Neural progenitor cell (in vitro differentiated cells): ENCODE results near the gene APOBEC3C. TPM values are rescaled to one million over a fixed set of nuclear protein-coding genes. Genes with fewer than 3 reads are reported as not detected.
"Not testable (repeated sequence)": the region's sequence is repeated elsewhere in the genome, so short reads cannot be mapped to it uniquely, and the experiment has no call there.

Source experiments
- DNase-seq: peaks from one replicate; pipeline ENCODE4 v3.0.0-alpha.2; 2016; ENCODE audit warnings: low spot score
- H2AFZ ChIP-seq: fragments of 200-600 bp; sonication (generic); replicated peaks from 2 replicates; pipeline ENCODE4 v1.6.1; 2016; ENCODE audit warnings: antibody characterized with exemption
- H3F3A ChIP-seq: fragments of 200-600 bp; sonication (generic); 2 replicates; pipeline ENCODE4 v1.6.1; 2016; ENCODE audit warnings: antibody characterized with exemption, low read depth
- H3K27ac ChIP-seq: fragments of 200-600 bp; sonication (generic); 2 replicates; pipeline ENCODE4 v1.5.1; 2016; ENCODE audit warnings: mild to moderate bottlenecking
- H3K27me3 ChIP-seq: fragments of 200-600 bp; sonication (generic); 2 replicates; pipeline ENCODE4 v1.6.1; 2016; ENCODE audit warnings: mild to moderate bottlenecking, moderate library complexity
- H3K36me3 ChIP-seq: fragments of 200-600 bp; sonication (generic); 2 replicates; pipeline ENCODE4 v1.5.1; 2016
- H3K4me1 ChIP-seq: fragments of 200-600 bp; sonication (generic); 2 replicates; pipeline ENCODE4 v1.6.1; 2016; ENCODE audit warnings: mixed run types
- H3K4me2 ChIP-seq: fragments of 200-600 bp; sonication (generic); 2 replicates; pipeline ENCODE4 v1.6.1; 2016
- H3K4me3 ChIP-seq: fragments of 200-600 bp; sonication (generic); 2 replicates; pipeline ENCODE4 v1.5.1; 2016
- H3K79me2 ChIP-seq: fragments of 200-600 bp; sonication (generic); 2 replicates; pipeline ENCODE4 v1.6.1; 2016; ENCODE audit warnings: low read depth
- H3K9ac ChIP-seq: fragments of 200-600 bp; sonication (generic); 2 replicates; pipeline ENCODE4 v1.6.1; 2016
- H3K9me3 ChIP-seq: fragments of 200-600 bp; sonication (generic); 2 replicates; pipeline ENCODE4 v1.5.1; 2016; ENCODE audit warnings: low read depth
- H4K20me1 ChIP-seq: fragments of 200-600 bp; sonication (generic); 2 replicates; pipeline ENCODE4 v1.6.1; 2016; ENCODE audit warnings: low read depth
- H3K27ac Mint-ChIP-seq: 3 replicates; pipeline ENCODE4 v1.8.0; 2021; ENCODE audit warnings: mixed read lengths
- H3K27me3 Mint-ChIP-seq: 2 replicates; pipeline ENCODE4 v1.8.0; 2022; ENCODE audit warnings: low read depth, mild to moderate bottlenecking, inconsistent platforms, moderate library complexity, mixed read lengths; ENCODE audit not compliant: insufficient read depth
- H3K36me3 Mint-ChIP-seq: 3 replicates; pipeline ENCODE4 v1.8.0; 2021; ENCODE audit warnings: mixed read lengths
- H3K4me1 Mint-ChIP-seq: 3 replicates; pipeline ENCODE4 v1.8.0; 2021; ENCODE audit warnings: mixed read lengths
- H3K4me3 Mint-ChIP-seq: 3 replicates; pipeline ENCODE4 v1.8.0; 2021; ENCODE audit warnings: mild to moderate bottlenecking, moderate library complexity, mixed read lengths
- H3K9me3 Mint-ChIP-seq: 3 replicates; pipeline ENCODE4 v1.8.0; 2020; ENCODE audit warnings: mixed read lengths
- CTCF ChIP-seq: fragments of 200-600 bp; sonication (generic); IDR thresholded peaks from 2 replicates; pipeline ENCODE4 v1.5.1; 2017; ENCODE audit warnings: antibody characterized with exemption, mild to moderate bottlenecking
- EZH2 ChIP-seq: fragments of 200-600 bp; sonication (generic); IDR thresholded peaks from 2 replicates; pipeline ENCODE4 v1.6.1; 2017; ENCODE audit warnings: antibody characterized with exemption, mild to moderate bottlenecking, moderate library complexity
- EZH2phosphoT487 ChIP-seq: fragments of 200-600 bp; sonication (generic); IDR thresholded peaks from 2 replicates; pipeline ENCODE4 v1.6.1; 2017; ENCODE audit warnings: antibody characterized with exemption
- total RNA-seq: library from RNA; depleted of rRNA; stranded (reverse); fragments of >200 nt; gene quantifications from 2 replicates; pipeline ENCODE4 v1.2.3, GENCODE V29; 2015; ENCODE audit warnings: low replicate concordance

Gene APOBEC3C
- total RNA-seq, 1 donor from 2014 or later = 3.0 TPM

GRCh38 chr22:39055658-39056057, 41.6 kb downstream of the APOBEC3C start:
- H2AFZ ChIP-seq = no peak overlapping the region
- H3K79me2 ChIP-seq = no peaks in the 10 kb centered on the region
- H3K9me3 ChIP-seq = no peaks in the 10 kb centered on the region
- peaks cover under 1% of the 10 kb centered on the region for H3K27me3 ChIP-seq
- peaks cover 3% of the 10 kb centered on the region for H3F3A ChIP-seq
- Mint-ChIP-seq H3K4me1 (peaks cover 6% of the 10 kb centered on the region), H3K9me3 (peaks cover 5% of the 10 kb centered on the region), H3K27ac (no peak overlapping the region), H3K36me3 (no peaks in the 10 kb centered on the region), H3K4me3 (no peak overlapping the region), H3K27me3 (peaks cover 6% of the 10 kb centered on the region)
- H3K4me1 ChIP-seq = no peaks in the 10 kb centered on the region
- H3K36me3 ChIP-seq = no peaks in the 10 kb centered on the region
- TF ChIP-seq CTCF (no peak), EZH2phosphoT487 (no peak), EZH2 (no peak)
- H3K27ac ChIP-seq = no peak overlapping the region
- no peak overlapping the region for H3K4me3 ChIP-seq
- no peak overlapping the region for H3K9ac ChIP-seq
- DNase-seq = no peak
- no peaks in the 10 kb centered on the region for H4K20me1 ChIP-seq
- H3K4me2 ChIP-seq = no peak overlapping the region

- H3K27ac ChIP-seq, H3K9ac ChIP-seq, H3F3A ChIP-seq, H3K4me1 ChIP-seq, H2AFZ ChIP-seq, H3K27me3 ChIP-seq, H3K4me3 ChIP-seq, H4K20me1 ChIP-seq, H3K79me2 ChIP-seq, H3K4me2 ChIP-seq, H3K9me3 ChIP-seq, DNase-seq, H3K9me3 Mint-ChIP-seq, H3K27me3 Mint-ChIP-seq, H3K4me1 Mint-ChIP-seq, H3K4me3 Mint-ChIP-seq, H3K36me3 ChIP-seq, H3K36me3 Mint-ChIP-seq, H3K27ac Mint-ChIP-seq: not testable (repeated sequence)
Observed at GRCh38 chr22:39061290-39061689, 47.2 kb downstream of the APOBEC3C start.

GRCh38 chr22:39061951-39062350, 47.9 kb downstream of the APOBEC3C start:
- not testable (repeated sequence) for DNase-seq, H3K4me3 ChIP-seq, H4K20me1 ChIP-seq, H3K4me1 Mint-ChIP-seq, H3K79me2 ChIP-seq, H3K4me3 Mint-ChIP-seq, H3K4me1 ChIP-seq, H3K27me3 Mint-ChIP-seq, H3K27ac Mint-ChIP-seq, H3K27ac ChIP-seq, H3K4me2 ChIP-seq, H3K9ac ChIP-seq, H2AFZ ChIP-seq, H3K9me3 ChIP-seq, H3F3A ChIP-seq, H3K36me3 Mint-ChIP-seq, H3K27me3 ChIP-seq, H3K9me3 Mint-ChIP-seq, H3K36me3 ChIP-seq

GRCh38 chr22:39063904-39064303, 49.8 kb downstream of the APOBEC3C start:
- H3K36me3 ChIP-seq, H3K27ac ChIP-seq, H3K27me3 ChIP-seq, H4K20me1 ChIP-seq, H3K4me1 ChIP-seq, H3K9me3 Mint-ChIP-seq, H3K9ac ChIP-seq, DNase-seq, H3K9me3 ChIP-seq, H3K4me3 Mint-ChIP-seq, H2AFZ ChIP-seq, H3K27ac Mint-ChIP-seq, H3K27me3 Mint-ChIP-seq, H3K36me3 Mint-ChIP-seq, H3K4me3 ChIP-seq, H3K79me2 ChIP-seq, H3K4me1 Mint-ChIP-seq, H3K4me2 ChIP-seq, H3F3A ChIP-seq: not testable (repeated sequence)

- not testable (repeated sequence) for H3K27me3 ChIP-seq, H2AFZ ChIP-seq, H3K4me1 ChIP-seq, H3K36me3 ChIP-seq, H3K4me3 Mint-ChIP-seq, H4K20me1 ChIP-seq, H3K9ac ChIP-seq, H3K4me1 Mint-ChIP-seq, H3F3A ChIP-seq, H3K79me2 ChIP-seq, H3K9me3 Mint-ChIP-seq, H3K27ac ChIP-seq, H3K9me3 ChIP-seq, H3K27me3 Mint-ChIP-seq, H3K4me2 ChIP-seq, H3K36me3 Mint-ChIP-seq, H3K27ac Mint-ChIP-seq, DNase-seq, H3K4me3 ChIP-seq
Observed at GRCh38 chr22:39066442-39067276, 52.6 kb downstream of the APOBEC3C start.
